Measurements from ENCODE around the gene TAAR2. TPM values are rescaled to one million over a fixed set of nuclear protein-coding genes. Genes with fewer than 3 reads are reported as not detected.
A peak's percentile ranks its signal among the peaks of the same experiment; 100 is the strongest.
"Not testable (repeated sequence)": the region's sequence is repeated elsewhere in the genome, so short reads cannot be mapped to it uniquely, and the experiment has no call there.

Gene TAAR2
- total RNA-seq, 4 donors from 2014 or later: not detected

DNA sequence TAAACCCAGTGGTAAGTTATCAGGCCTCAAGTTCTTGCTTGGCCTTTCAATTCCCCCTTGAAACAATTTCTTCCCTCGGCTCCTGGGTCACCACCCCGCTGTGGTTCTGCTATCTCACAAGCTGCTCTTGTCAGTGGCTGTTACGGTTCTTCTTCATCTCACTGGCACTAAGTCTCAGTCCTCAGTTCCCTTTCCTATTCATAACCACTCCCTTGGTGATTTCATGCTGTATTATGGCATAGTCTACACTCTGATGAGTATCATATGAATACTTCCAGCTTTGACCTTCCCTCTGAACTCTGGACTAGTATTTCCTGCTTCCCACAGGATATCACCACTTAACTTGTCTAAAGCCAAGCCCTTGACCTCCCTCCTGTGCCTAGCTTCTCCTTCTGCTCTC, 27.0 kb upstream of the TAAR2 start:
- H3K9me3 ChIP-seq: no peaks in the 10 kb centered on the region
- 69 to 82% methylated on average over 3 of the region's 3 CpGs for WGBS, 2 donors (ENCODE audit: low coverage in 1 of 2)
- TF ChIP-seq POLR2AphosphoS5 (IDR thresholded peaks at IDR 0.05) (no peak), EP300 (IDR thresholded peaks at IDR 0.05) (no peak), POLR2A (IDR thresholded peaks at IDR 0.05) (no peak)
- TF ChIP-seq, protein P1, sequence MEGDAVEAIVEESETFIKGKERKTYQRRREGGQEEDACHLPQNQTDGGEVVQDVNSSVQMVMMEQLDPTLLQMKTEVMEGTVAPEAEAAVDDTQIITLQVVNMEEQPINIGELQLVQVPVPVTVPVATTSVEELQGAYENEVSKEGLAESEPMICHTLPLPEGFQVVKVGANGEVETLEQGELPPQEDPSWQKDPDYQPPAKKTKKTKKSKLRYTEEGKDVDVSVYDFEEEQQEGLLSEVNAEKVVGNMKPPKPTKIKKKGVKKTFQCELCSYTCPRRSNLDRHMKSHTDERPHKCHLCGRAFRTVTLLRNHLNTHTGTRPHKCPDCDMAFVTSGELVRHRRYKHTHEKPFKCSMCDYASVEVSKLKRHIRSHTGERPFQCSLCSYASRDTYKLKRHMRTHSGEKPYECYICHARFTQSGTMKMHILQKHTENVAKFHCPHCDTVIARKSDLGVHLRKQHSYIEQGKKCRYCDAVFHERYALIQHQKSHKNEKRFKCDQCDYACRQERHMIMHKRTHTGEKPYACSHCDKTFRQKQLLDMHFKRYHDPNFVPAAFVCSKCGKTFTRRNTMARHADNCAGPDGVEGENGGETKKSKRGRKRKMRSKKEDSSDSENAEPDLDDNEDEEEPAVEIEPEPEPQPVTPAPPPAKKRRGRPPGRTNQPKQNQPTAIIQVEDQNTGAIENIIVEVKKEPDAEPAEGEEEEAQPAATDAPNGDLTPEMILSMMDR (IDR thresholded peaks at IDR 0.05): no peak
- ATAC-seq: peak; percentile 39
- H3K4me3 ChIP-seq: no peak overlapping the region
- H3K27ac ChIP-seq: no peak overlapping the region
- H3K36me3 ChIP-seq: no peaks in the 10 kb centered on the region
- peaks cover 0 to 9% (median 0%) of the 10 kb centered on the region in 3 donors for H3K4me1 ChIP-seq
- H3K27me3 ChIP-seq: no peaks in the 10 kb centered on the region

DNA sequence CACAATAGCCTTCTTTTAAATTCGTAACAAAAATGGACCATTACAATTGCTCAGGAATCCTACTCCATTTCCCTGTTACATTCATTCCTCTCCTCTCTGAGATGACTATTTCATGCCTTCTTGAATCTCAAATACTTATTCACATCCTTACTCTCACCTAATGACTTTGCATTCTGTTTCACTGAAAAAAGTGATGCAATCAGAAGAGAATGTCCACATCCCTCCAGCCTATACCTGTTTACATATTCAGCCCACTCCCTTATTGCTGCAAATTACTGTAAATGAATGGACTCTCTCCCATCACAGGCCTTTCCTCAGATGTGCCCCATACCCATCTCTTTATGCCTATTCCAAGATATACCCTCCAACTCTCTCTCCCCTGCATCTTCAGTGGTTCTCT, 26.4 kb upstream of the TAAR2 start:
- H3K36me3 ChIP-seq: no peaks in the 10 kb centered on the region
- no peaks in the 10 kb centered on the region for H3K27me3 ChIP-seq
- TF ChIP-seq POLR2A (IDR thresholded peaks at IDR 0.05): no peak
- TF ChIP-seq, protein P1 (IDR thresholded peaks at IDR 0.05): no peak
- no peak for TF ChIP-seq POLR2AphosphoS5 (IDR thresholded peaks at IDR 0.05)
- TF ChIP-seq EP300 (IDR thresholded peaks at IDR 0.05): no peak
- peaks cover 0 to 9% (median 0%) of the 10 kb centered on the region in 3 donors for H3K4me1 ChIP-seq
- no peak overlapping the region for H3K27ac ChIP-seq
- H3K9me3 ChIP-seq: no peaks in the 10 kb centered on the region
- WGBS, 2 donors (ENCODE audit: low coverage in 1 of 2): 70 to 73% methylated on average over 1 of the region's 1 CpG
- no peak overlapping the region for H3K4me3 ChIP-seq
- no peak for ATAC-seq

DNA sequence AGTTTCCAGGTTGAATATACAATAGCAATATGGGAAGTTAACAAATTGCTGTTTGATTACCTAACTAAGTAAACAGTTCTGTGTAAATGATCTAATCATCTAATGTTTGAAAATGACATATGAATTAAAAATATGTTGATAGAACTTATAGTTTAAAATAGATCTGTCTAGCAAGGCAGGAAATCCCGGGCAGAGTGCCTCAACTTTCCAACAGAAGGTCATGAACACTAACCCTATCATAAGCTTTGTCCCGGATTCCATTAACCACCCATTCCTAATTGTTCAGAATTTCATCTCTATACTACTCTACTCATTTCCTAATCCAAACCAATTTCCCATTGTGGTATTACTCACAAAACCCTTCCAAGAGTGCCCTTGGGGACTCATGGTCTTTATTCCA, 24.8 kb upstream of the TAAR2 start:
- Histone ChIP-seq H3K36me3 (no peaks in the 10 kb centered on the region), H3K4me3 (no peak overlapping the region), H3K27me3 (no peaks in the 10 kb centered on the region), H3K4me1 (peaks cover 0 to 9% (median 0%) of the 10 kb centered on the region in 3 donors), H3K27ac (no peak overlapping the region), H3K9me3 (no peaks in the 10 kb centered on the region)
- 16 to 18% methylated on average over 2 of the region's 2 CpGs for WGBS, 2 donors (ENCODE audit: low coverage in 1 of 2)
- ATAC-seq: no peak
- TF ChIP-seq EP300 (IDR thresholded peaks at IDR 0.05) (no peak), POLR2AphosphoS5 (IDR thresholded peaks at IDR 0.05) (no peak), POLR2A (IDR thresholded peaks at IDR 0.05) (no peak)
- TF ChIP-seq, protein P1 (IDR thresholded peaks at IDR 0.05): no peak

DNA sequence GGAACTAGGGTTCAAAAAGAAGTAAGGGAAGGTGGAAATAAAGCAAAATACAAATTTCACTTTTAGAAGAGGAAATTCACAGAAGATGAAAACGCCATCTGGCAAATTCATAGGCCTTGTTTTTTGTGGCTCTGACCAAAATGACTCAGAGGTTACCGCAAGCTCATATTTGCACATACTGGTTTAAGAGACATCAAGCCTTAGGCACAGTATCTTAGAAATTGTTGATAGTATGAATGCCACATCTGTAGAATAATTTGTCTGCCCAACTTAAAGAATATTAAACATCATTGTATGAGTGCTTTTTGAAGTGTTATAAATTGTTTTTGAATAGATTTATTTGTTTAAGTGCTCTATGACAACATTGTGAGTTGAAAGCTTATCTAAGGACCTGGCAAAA, 24.3 kb upstream of the TAAR2 start:
- Histone ChIP-seq H3K36me3 (no peaks in the 10 kb centered on the region), H3K27me3 (no peaks in the 10 kb centered on the region), H3K4me1 (peaks cover 0 to 9% (median 0%) of the 10 kb centered on the region in 3 donors), H3K27ac (no peak overlapping the region), H3K9me3 (no peaks in the 10 kb centered on the region), H3K4me3 (no peak overlapping the region)
- no peak for ATAC-seq
- 27 to 43% methylated on average over 2 of the region's 2 CpGs for WGBS, 2 donors (ENCODE audit: low coverage in 1 of 2)
- TF ChIP-seq POLR2A (IDR thresholded peaks at IDR 0.05) (no peak), POLR2AphosphoS5 (IDR thresholded peaks at IDR 0.05) (no peak), EP300 (IDR thresholded peaks at IDR 0.05) (no peak)
- TF ChIP-seq, protein P1 (IDR thresholded peaks at IDR 0.05): no peak

DNA sequence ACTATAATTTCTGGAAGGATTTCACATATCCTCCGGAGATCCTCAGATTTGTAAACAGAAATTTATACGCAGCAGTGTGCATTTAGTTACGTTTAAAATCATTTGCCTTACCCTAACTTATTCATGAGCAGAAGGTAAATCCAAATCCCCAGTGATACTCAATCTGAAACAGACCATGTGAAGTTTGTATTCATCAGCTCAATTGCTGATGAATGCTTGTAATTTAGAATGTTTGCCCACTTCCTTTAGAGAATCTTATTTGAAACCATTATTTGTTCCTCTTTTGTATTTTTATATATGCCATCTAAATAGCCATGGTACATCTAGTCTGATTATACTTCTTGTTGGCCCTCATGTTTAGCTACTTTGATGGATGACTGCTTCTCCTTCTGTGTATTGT, 19.5 kb upstream of the TAAR2 start:
- no peak for ATAC-seq
- H3K9me3 ChIP-seq: no peaks in the 10 kb centered on the region
- peaks cover 0 to 3% (median 0%) of the 10 kb centered on the region in 3 donors for H3K4me1 ChIP-seq
- no peak overlapping the region for H3K4me3 ChIP-seq
- H3K27me3 ChIP-seq: no peaks in the 10 kb centered on the region
- H3K36me3 ChIP-seq: no peaks in the 10 kb centered on the region
- H3K27ac ChIP-seq: no peak overlapping the region
- 64 to 65% methylated on average over 3 of the region's 3 CpGs for WGBS, 2 donors (ENCODE audit: low coverage in 1 of 2)
- TF ChIP-seq EP300 (IDR thresholded peaks at IDR 0.05): no peak
- TF ChIP-seq, protein P1 (IDR thresholded peaks at IDR 0.05): no peak
- no peak for TF ChIP-seq POLR2A (IDR thresholded peaks at IDR 0.05)
- TF ChIP-seq POLR2AphosphoS5 (IDR thresholded peaks at IDR 0.05): no peak

DNA sequence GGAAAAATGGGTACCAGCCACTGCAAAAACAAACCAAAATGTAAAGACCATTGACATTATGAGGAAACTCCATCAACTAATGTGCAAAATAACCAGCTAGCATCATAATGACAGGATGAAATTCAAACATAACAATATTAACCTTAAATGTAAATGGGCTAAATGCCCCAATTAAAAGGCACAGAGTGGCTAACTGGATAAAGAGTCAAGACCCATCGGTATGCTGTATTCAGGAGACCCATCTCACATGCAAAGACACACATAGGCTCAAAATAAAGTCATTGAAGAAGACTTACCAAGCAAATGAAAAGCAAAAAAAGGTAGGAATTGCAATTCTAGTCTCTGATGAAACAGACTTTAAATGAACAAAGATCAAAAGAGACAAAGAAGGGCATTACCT, 13.1 kb upstream of the TAAR2 start:
- not testable (repeated sequence) for H3K4me3 ChIP-seq

DNA sequence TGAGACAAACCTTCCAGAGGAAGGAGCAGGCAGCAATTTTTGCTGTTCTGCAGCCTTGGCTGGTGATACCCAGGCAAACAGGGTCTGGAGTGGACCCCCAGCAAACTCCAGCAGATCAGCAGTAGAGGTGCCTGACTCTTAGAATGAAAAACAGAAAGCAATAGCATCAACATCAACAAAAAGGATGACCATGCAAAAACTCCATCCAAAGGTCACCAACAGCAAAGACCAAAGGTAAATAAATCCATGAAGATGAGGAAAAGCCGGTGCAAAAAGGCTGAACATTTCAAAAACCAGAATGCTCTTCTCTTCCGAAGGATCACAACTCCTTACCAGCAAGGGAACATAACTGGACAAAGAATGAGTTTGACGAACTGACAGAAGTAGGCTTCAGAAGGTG, 11.8 kb upstream of the TAAR2 start:
- H3K36me3 ChIP-seq, H3K4me1 ChIP-seq, H3K9me3 ChIP-seq, H3K27ac ChIP-seq, ATAC-seq, H3K4me3 ChIP-seq: not testable (repeated sequence)
- peaks cover 17% of the 10 kb centered on the region for H3K27me3 ChIP-seq
- WGBS, 2 donors (ENCODE audit: low coverage in 1 of 2): 77 to 93% methylated on average over 3 of the region's 3 CpGs

More for the DNA sequence above, 13.1 kb upstream of the TAAR2 start:
- peaks cover 17% of the 10 kb centered on the region for H3K27me3 ChIP-seq
- H3K36me3 ChIP-seq, H3K27ac ChIP-seq, H3K4me1 ChIP-seq, H3K9me3 ChIP-seq, ATAC-seq: not testable (repeated sequence)
- 92 to 100% methylated on average over 1 of the region's 1 CpG for WGBS, 2 donors (ENCODE audit: low coverage in 1 of 2)

DNA sequence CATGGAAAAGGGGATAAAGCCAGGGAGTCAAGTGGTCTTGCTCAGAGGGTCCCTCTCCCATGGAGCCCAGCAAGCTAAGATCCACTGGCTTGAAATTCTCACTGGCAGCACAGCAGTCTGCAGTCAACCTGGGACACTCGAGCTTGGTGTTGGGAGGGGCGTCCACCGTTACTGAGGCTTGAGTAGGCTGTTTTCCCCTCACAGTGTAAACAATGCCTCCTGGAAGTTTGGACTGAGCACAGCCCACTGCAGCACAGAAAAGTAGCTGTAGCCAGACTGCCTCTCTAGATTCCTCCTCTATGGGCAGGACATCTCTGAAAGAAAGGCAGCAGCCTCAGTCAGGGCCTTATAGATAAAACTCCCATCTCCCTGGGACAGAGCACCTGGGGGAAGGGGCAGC, 11.2 kb upstream of the TAAR2 start:
- H3K27ac ChIP-seq, H3K4me3 ChIP-seq, H3K4me1 ChIP-seq, H3K36me3 ChIP-seq, ATAC-seq, H3K9me3 ChIP-seq: not testable (repeated sequence)
- H3K27me3 ChIP-seq: peaks cover 17% of the 10 kb centered on the region
- no CpG with 5 or more reads among the region's 3 CpGs for WGBS, 2 donors (ENCODE audit: low coverage in 1 of 2)

Data from gastroesophageal sphincter (tissue), 4 donors.